IPS-18c (cell line): ENCODE results near the gene MEI1.
"Not testable (repeated sequence)": the region's sequence is repeated elsewhere in the genome, so short reads cannot be mapped to it uniquely, and the experiment has no call there.

Experiments used
- H3K4me3 ChIP-seq: 2 replicates; pipeline ENCODE4 v1.7.0; 2013; ENCODE audit warnings: low read depth, mild to moderate bottlenecking, low read length, moderate library complexity; ENCODE audit not compliant: insufficient read depth
- H3K9me3 ChIP-seq: one replicate; pipeline ENCODE4 v1.6.1; 2013; ENCODE audit warnings: mild to moderate bottlenecking, low read length, moderate library complexity; ENCODE audit not compliant: control insufficient read depth, insufficient read depth

The MEI1 gene

DNA sequence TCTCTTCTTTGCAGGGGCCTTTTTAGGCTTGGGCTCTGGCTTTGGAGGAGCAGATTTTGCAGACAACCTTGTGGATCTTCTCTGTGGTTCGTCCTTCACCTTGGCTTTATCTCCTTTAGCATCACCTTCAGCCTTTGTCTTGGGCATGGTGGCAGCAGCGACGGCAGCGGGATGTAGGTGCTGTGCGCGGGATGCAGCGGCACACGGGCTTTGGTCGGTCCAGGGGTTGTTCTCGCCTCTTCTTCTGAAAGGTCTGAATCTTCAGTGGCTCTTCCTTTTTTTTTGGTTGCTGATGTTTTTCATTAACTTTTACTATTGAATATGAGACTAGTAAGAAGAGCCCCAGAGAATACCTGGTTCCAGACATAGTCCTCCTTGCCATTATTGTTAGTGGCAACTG is 10.0 kb downstream of the MEI1 start:
- Histone ChIP-seq H3K9me3 (no peaks in the 10 kb centered on the region), H3K4me3 (no peak overlapping the region)

DNA sequence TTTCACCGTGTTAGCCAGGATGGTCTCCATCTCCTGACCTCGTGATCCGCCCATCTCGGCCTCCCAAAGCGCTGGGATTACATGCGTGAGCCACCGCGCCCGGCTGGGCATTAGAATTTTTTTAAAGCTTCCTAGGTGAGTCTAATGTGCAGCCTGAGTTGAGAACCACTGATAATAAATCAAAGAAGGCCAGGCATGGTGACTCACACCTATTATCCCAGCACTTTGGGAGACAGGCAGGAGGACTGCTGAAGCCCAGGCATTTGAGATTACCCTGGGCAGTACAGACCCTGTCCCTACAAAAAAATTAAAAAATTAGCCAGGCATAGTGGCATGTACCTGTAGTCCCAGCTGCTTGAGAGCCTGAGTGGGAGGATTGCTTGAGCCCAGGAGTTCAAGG is 13.7 kb downstream of the MEI1 start:
- H3K4me3 ChIP-seq, result no peak overlapping the region
- no peaks in the 10 kb centered on the region for H3K9me3 ChIP-seq

DNA sequence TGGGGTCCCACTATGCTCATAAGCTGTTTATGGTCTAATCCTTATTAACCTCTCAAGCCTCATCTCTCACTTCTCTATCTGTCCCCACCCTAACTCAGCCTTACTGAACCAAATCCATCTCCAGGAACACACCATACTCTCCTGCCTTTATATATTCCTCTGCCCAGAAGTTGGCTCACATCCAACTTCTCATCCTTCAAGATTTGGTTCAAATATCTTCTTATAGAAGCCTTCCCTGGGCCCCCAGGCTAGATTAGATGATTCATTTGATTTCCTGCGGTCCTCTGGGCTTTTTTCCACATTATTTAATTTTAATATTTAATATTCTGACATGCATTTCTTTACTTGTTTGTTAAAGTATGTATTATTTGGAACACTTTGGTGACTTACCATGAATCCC is 23.2 kb downstream of the MEI1 start:
- no peaks in the 10 kb centered on the region for H3K9me3 ChIP-seq
- no peak overlapping the region for H3K4me3 ChIP-seq

DNA sequence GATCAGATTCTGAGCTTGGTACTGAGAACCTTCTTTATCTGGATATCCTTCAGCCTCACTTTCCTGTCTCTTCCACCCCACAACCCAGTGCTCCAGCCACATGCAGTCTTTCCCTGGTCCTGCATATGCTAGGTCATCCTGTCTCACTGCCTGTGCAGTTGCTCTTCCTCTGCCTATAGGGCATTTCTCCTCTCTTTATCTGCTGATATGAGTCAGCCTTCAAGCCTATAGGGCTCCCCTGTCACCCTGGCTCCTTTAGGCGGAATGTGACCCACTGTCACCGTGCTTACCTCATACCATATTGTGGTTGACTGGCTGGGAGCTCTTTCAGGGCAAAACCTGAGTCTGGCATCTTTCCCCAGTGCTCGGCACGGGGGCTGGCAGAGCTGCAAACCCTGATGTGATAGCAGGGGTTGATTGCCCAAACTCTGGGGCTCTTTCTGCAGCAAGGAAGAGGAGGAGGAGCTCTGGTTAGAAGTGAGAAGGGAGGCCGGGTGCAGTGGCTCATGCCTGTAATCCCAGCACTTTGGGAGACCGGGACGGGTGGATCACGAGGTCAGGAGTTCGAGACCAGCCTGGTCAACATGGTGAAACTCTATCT is 26.3 kb downstream of the MEI1 start:
- Histone ChIP-seq H3K9me3 (no peaks in the 10 kb centered on the region), H3K4me3 (no peak overlapping the region)

DNA sequence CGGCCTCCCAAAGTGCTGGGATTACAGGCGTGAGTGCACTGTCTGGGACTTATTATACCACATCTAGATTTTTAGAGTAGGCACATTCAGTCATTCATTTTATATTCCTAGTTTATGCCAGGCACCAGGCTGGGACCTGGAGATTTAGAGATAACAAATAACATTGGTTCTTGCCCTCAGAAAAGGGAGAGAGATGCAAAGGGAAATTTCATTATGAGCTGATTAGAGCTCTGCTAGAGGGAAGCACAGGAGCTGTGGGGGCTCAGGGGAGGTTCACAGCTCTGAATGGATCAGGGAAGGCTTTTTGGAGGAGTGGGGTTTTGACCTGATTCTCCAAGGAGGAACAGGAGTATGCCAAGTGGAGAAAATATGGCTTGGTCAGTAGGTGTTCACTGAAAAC is 32.3 kb downstream of the MEI1 start:
- no peak overlapping the region for H3K4me3 ChIP-seq
- H3K9me3 ChIP-seq, result no peaks in the 10 kb centered on the region

DNA sequence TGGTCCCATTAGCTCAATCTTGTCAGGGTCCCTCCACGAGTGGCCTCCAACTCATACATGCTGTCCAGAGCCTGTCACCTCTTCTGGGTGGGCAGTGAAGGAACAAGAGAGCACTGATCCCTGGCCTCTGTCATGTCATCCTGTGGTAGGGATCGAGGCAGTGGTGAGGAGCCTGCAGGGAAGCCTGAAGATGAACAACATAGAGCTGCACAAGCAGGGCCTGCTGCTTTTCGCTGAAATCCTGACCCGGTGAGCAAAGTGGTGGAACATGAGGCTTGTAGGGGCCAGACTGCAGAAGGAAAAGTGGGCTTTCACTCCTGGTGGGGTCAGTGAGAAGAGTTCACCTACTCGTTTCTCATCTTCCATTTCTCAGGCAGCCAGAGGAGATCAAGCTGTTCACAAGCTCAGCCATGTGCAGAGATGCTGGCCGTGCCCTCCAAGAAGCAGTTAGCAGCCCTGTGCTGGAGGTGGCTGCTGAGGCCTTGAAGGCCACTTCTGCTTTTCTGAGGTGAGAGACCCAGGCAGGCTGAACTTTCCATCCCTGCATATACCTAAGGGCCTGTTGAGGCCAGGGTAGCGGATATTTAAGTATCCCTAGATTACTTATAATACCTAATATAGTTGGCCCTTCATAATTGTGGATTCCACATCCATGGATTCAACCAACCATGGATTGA is 32.9 kb downstream of the MEI1 start:
- no peak overlapping the region for H3K4me3 ChIP-seq
- H3K9me3 ChIP-seq, result no peaks in the 10 kb centered on the region

DNA sequence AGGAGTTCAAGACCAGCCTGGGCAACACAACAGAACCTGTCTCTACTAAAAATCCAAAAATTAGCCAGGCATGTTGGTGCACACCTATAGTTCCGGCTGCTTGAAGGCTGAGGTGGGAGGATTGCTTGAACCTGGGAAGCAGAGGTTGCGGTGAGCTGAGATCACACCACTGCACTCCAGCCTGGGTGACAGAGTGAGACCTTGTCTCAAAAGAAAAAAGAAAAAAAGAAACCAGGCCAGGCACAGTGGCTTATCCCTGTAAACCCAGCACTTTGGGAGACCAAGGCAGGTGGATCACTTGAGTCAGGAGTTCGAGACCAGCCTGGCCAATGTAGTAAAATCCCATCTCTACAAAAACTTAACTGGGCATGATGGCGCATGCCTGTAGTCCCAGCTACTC is 33.9 kb downstream of the MEI1 start:
- not testable (repeated sequence) for H3K4me3 ChIP-seq, H3K9me3 ChIP-seq

DNA sequence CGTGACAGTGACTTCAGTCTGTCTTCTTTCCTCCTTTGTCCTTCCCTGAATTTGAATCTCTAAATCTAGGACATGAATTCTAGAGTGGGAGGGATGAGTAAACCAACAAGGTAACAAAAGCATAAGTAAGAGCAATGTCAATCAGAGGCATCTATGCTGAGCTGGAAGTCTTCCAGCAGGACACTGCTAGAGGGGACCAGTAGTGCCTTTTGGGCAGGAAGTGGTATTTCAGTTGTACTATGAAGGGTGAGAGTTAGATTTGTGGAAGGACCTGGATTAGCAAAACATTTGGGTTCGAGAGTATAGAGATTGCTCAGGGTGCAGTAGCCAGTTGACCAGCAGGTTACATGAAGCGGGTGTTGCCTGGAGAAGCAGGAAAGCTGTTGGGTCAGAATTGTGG is 40.3 kb downstream of the MEI1 start:
- no peaks in the 10 kb centered on the region for H3K9me3 ChIP-seq
- H3K4me3 ChIP-seq, result no peak overlapping the region

DNA sequence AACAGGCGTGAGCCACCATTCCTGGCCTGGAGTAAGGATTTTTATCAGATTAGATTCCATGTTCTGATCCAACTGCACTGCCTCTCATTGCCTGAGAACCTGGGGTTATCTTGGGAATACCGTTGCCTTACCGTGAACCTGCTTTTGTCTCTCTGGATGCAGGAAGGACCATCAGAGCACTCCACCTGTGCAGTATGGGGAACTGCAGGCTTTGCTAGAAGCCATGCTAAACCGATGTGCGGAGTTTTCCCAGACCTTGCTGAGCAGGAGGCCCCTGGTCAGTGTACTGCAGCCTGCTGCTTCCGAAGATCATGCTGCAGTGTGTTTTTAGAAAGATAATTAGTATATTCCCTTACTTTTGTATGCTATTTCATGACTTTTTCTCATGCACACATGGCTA is 43.6 kb downstream of the MEI1 start:
- Histone ChIP-seq H3K9me3 (no peaks in the 10 kb centered on the region), H3K4me3 (no peak overlapping the region)

DNA sequence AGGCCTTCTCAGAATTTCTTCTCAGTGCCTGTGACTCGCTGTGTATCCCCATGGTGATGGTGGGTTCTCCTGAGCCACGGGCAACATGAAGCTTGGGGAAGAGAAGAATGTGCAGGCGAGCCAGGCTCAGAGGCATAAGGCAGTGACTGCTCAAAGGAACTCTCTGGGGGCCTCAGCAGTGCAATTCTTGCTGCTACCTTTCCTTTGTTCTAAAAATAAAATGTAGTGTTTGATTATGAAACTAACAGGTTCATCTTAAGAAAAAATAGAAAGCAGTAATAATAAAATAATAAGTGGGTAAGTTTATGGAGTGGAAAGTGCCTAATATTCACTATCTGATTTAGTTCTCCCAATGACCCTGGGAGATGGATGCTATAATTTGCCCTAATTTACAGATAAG is 46.7 kb downstream of the MEI1 start:
- H3K9me3 ChIP-seq, result no peaks in the 10 kb centered on the region
- H3K4me3 ChIP-seq, result no peak overlapping the region

DNA sequence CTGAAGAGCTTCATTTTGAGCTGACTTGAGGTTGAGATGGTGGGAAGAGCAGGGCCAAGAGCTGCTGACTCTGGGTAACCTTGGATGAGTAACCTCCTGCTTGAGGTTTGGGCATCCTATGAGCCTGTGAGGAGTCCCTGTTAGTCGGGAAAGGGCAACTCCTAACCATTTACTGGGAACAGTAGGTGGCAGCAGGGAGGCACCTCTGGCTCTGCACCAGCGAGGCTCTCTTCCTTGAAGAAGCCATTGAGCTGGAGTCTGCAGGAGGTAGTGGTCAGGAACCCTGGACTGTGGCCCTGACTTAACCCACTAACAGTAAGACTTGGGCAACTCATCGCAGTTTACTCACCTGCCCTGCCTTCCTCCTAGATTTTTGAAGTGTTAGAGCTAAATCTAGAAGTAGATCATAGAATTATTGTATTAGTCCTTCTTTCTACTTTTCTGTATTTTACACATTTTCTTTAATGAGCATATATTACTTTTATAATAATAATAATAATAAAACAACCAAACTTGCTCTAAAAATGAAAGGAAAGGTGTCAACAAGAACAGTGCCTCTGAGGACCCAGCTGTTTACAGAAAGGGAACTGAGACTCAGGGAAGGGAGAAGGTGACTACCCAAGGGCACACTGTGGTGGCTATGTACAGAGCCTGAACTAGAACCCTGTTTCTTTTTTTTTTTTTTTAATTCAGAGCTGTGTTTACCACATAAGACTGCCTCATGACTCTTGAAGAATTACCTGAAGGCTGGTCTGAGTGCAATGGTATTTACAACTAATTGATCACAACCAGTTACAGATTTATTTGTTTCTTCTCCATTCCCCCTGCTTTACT is 47.5 kb downstream of the MEI1 start:
- Histone ChIP-seq H3K9me3 (no peaks in the 10 kb centered on the region), H3K4me3 (no peak overlapping the region)

DNA sequence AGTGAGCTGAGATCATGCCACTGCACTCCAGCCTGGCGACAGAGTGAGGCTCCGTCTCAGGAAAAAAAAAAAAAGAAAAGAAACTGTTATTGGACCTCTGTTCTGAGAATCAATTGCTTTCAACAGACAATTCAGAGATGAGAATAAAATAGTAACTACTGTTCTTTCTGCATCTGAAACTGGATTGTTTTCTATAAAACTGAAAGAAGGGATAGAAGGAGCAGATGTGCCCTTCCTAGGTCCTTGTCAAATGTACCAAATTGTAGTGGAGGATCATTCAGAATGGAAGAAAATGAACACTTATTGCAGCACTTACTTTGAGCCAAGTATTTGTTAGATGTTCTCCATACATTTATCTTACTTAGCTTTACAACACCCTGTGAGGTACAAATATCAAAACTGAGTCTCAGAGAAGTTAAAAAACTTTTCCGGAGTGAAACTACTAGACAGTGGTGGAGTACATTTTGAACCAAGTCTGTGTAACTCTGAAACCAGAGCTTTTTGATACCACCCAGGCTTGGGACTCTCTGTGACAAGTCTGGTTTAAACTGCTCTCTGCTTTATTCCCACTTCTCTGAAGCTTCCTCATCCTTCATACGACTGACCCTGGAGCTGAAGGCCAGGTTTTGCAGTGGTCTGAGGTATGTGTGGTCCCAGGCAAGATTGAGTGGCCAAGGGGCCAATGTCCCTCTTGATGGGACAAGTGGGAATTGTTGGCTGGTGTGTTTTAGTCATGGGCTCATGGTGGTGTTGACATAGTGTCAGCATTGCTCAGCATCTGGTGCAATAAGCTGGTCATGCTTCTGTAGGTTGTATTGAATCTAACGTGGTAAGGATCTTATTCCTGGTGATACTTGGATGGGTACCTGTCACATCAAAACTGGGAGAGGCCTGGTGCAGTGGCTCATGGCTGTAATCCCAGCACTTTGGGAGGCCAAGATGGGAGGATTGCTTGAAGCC is 53.0 kb downstream of the MEI1 start:
- no peaks in the 10 kb centered on the region for H3K9me3 ChIP-seq
- no peak overlapping the region for H3K4me3 ChIP-seq

DNA sequence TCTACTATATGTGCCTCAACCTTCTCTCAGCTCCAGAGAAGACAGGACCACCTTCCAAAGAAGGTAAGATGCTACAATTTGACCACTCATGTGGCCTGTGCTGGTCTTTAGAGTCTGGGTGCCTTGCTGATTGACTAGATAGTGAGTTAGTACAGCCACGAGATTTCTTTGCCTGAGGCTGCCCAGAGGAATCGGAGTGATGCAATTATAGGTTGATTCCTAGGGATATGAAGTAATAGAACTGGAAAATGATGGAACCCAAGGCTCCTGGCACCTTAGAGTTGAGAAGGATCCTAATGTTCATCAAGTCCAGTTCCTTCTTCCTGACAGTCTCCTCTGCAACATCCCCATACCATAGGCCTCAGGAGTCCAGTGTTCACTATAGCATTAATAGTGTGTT is 54.7 kb downstream of the MEI1 start:
- no peaks in the 10 kb centered on the region for H3K9me3 ChIP-seq
- no peak overlapping the region for H3K4me3 ChIP-seq

DNA sequence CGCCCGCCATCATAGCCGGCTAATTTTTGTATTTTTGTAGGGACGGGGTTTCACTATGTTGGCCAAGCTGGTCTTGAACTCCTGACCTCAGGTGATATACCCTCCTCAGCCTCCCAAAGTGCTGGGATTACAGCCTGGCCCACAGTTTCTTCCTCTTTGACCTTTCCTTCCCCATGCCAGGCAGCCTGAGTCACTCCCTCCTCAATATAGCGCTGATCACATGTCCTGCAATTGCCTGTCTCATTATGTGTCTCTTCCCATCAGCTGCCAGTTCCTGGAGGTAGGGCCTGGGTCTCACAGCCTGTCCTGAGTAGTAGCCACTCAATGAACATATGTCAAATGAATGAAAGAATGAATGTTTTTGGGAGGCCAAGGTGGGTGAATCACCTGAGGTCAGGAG is 58.2 kb downstream of the MEI1 start:
- no peak overlapping the region for H3K4me3 ChIP-seq
- no peaks in the 10 kb centered on the region for H3K9me3 ChIP-seq

DNA sequence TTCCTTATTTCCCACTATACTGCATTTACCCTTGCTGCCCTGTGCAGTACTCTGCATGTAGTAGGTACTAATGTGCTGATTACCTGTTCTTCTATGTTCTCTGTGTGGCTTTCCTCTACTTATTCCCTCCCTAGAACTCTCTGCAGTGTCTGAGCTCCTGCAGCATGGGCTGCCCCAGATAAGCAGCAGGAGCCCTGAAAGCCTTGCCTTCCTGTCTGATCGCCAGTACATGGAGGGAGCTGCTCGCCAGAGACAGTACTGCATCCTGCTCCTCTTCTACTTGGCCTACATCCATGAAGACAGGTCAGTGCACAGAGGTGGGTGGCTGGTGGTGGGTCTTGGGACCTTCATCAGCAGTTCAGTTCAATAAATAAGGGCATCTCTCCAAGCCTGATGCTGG is 58.9 kb downstream of the MEI1 start:
- Histone ChIP-seq H3K4me3 (no peak overlapping the region), H3K9me3 (no peaks in the 10 kb centered on the region)

DNA sequence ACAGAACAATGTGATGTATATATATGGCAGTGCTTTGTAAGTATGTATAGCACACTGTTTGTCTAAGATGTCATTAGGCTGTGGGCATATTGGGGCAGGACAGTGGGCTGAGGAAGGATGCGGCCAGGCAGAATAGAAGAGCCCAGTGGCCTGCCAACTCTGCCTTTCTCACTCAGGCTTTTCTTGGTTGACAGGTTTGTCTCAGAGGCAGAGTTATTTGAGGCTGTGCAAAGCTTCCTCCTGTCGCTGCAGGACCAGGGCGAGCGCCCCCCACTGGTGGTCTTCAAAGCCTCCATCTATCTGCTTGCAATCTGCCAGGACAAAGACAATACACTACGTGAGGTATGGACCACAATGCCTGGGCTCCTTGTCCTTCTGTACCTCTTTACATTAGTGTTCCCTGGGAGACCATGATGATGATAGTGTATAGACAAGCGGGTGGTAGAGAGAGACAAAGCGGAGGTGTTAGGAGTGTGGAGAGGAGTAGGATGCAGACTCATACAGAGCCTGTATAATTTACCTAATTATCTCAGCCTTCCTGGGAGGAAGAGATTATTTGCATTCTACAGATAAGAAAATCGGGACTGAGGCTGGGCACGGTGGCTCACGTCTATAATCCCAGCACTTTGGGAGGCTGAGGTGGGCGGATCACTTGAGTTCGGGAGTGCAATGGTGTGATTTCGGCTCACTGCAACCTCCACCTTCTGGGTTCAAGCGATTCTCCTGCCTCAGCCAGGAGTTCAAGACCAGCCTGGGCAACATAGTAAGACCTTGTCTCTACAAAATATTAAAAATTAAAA is 63.9 kb downstream of the MEI1 start:
- Histone ChIP-seq H3K9me3 (no peaks in the 10 kb centered on the region), H3K4me3 (no peak overlapping the region)

DNA sequence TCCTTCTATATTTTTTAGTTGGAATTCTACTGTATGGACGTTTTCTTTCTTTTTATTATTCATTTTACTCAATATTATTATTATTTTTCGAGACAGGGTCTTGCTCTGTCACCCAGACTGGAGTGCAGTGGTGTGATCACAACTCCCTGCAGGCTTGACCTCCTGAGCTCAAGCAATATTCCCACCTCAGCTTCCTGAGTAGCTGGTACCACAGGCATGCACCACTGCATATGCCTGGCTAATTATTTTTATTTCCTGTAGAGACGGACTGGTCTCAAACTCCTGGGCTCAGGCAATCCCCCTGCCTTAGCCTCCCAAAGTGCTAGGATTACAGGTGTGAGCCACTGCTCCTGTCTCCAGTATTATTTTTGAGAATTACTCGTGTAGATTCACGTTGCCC is 67.2 kb downstream of the MEI1 start:
- no peak overlapping the region for H3K4me3 ChIP-seq
- H3K9me3 ChIP-seq, result no peaks in the 10 kb centered on the region
